Prostate gland (tissue), 2 donors: Measurements from ENCODE around the gene SND1.

ENCODE experiments used
- POLR2A ChIP-seq: fragments of 450-650 bp; IDR thresholded peaks from one replicate; pipeline ENCODE4 v1.6.1; 2016; ENCODE audit warnings: antibody characterized with exemption, mild to moderate bottlenecking
- TF ChIP-seq, protein P1 (sequence below), 4 experiments: fragments of 200-600 bp in 2 of 4; fragments of 450-650 bp in 2 of 4; sonication (generic) in 2 of 4; IDR thresholded peaks; 1 replicate in 3 of 4; 2 replicates in 1 of 4; pipeline ENCODE4 v1.5.1; 2016 to 2019; ENCODE audit warnings: antibody characterized with exemption in 4 of 4, mild to moderate bottlenecking in 2 of 4, moderate library complexity in 2 of 4

DNA sequence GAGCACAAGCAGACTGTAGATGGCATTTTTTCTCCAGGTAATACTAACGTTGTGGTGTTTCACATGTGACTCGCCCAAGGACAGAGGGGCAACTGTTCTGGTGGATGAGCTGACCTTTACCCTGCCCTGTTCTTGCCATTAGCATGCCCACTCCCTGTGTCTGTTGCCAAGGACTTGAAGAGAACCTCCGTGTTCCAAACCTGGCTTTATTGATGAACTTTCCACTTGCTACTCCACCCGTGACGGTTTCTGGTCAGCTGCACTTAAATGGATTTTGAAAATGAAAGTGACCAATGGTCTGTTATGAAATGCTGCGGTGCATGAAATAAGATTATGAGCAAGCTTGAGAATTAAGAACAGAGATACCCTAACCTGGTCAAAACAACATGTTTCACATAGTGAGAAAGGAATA lies 348.9 kb downstream of the SND1 start:
- TF ChIP-seq, protein P1, sequence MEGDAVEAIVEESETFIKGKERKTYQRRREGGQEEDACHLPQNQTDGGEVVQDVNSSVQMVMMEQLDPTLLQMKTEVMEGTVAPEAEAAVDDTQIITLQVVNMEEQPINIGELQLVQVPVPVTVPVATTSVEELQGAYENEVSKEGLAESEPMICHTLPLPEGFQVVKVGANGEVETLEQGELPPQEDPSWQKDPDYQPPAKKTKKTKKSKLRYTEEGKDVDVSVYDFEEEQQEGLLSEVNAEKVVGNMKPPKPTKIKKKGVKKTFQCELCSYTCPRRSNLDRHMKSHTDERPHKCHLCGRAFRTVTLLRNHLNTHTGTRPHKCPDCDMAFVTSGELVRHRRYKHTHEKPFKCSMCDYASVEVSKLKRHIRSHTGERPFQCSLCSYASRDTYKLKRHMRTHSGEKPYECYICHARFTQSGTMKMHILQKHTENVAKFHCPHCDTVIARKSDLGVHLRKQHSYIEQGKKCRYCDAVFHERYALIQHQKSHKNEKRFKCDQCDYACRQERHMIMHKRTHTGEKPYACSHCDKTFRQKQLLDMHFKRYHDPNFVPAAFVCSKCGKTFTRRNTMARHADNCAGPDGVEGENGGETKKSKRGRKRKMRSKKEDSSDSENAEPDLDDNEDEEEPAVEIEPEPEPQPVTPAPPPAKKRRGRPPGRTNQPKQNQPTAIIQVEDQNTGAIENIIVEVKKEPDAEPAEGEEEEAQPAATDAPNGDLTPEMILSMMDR (IDR thresholded peaks at IDR 0.05): no peak
- no peak for TF ChIP-seq POLR2A
